DOHH2 (cell line): ENCODE results near the gene OR10G8.
"Not testable (repeated sequence)": the region's sequence is repeated elsewhere in the genome, so short reads cannot be mapped to it uniquely, and the experiment has no call there.

Source experiments
- H3F3A ChIP-seq: fragments of 200-600 bp; sonication (generic), shearing (Covaris generic); 2 replicates; pipeline ENCODE4 v1.6.0; 2016; ENCODE audit warnings: antibody characterized with exemption, mild to moderate bottlenecking; ENCODE audit not compliant: control insufficient read depth, insufficient read depth
- H3K27ac ChIP-seq: fragments of 200-600 bp; sonication (generic); 2 replicates; pipeline ENCODE4 v1.5.1; 2014; ENCODE audit warnings: low read depth, mild to moderate bottlenecking, low read length, moderate library complexity
- H3K27me3 ChIP-seq: fragments of 200-600 bp; sonication (generic); 2 replicates; pipeline ENCODE4 v1.6.1; 2014; ENCODE audit warnings: mild to moderate bottlenecking, low read length, mixed read lengths; ENCODE audit not compliant: control insufficient read depth
- H3K36me3 ChIP-seq: fragments of 200-600 bp; sonication (generic); 2 replicates; pipeline ENCODE4 v1.6.1; 2014; ENCODE audit warnings: mild to moderate bottlenecking, low read length, moderate library complexity, mixed read lengths; ENCODE audit not compliant: control insufficient read depth
- H3K4me1 ChIP-seq: fragments of 200-600 bp; sonication (generic); 2 replicates; pipeline ENCODE4 v1.6.1; 2014; ENCODE audit warnings: mild to moderate bottlenecking, low read length, mixed read lengths; ENCODE audit not compliant: control insufficient read depth
- H3K4me2 ChIP-seq: fragments of 200-600 bp; sonication (generic); 2 replicates; pipeline ENCODE4 v1.6.0; 2014; ENCODE audit warnings: mild to moderate bottlenecking, low read length, moderate library complexity
- H3K4me3 ChIP-seq: fragments of 200-600 bp; sonication (generic); 2 replicates; pipeline ENCODE4 v1.5.1; 2014; ENCODE audit warnings: mild to moderate bottlenecking, low read length, mixed read lengths
- H3K79me2 ChIP-seq: fragments of 200-600 bp; sonication (generic); 2 replicates; pipeline ENCODE4 v1.6.1; 2014; ENCODE audit warnings: mild to moderate bottlenecking, low read length, mixed read lengths; ENCODE audit not compliant: control insufficient read depth
- H3K9me2 ChIP-seq: fragments of 200-600 bp; sonication (generic); replicated peaks from 2 replicates; pipeline ENCODE4 v1.6.1; 2014; ENCODE audit warnings: mild to moderate bottlenecking, low read length, mixed read lengths; ENCODE audit not compliant: control insufficient read depth
- H3K9me3 ChIP-seq: fragments of 200-600 bp; sonication (generic); 2 replicates; pipeline ENCODE4 v1.6.1; 2014; ENCODE audit warnings: antibody characterized with exemption, low read length, mixed read lengths; ENCODE audit not compliant: control insufficient read depth, insufficient read depth
- H4K20me1 ChIP-seq: fragments of 200-600 bp; sonication (generic); 2 replicates; pipeline ENCODE4 v1.6.0; 2014; ENCODE audit warnings: low read depth, mild to moderate bottlenecking, antibody characterized with exemption, low read length, moderate library complexity; ENCODE audit not compliant: control insufficient read depth, insufficient read depth
- CTCF ChIP-seq: fragments of 200-600 bp; sonication (generic); IDR thresholded peaks from one replicate; pipeline ENCODE4 v1.5.1; 2014; ENCODE audit warnings: antibody characterized with exemption, mild to moderate bottlenecking, low read depth, low read length; ENCODE audit not compliant: poor library complexity, severe bottlenecking
- EZH2phosphoT487 ChIP-seq: fragments of 200-600 bp; sonication (generic); IDR thresholded peaks from 2 replicates; pipeline ENCODE4 v1.6.1; 2017; ENCODE audit warnings: borderline replicate concordance, mild to moderate bottlenecking, antibody characterized with exemption, low read length, moderate library complexity, mixed read lengths

The OR10G8 gene

GRCh38 chr11:123995119-123995518 is 31.5 kb upstream of the OR10G8 start, which contains the start of gene OR10G6:
TSS of gene OR10G6 (minus strand) at chr11:123995161. CDS start at chr11:123995161, 0 bp downstream.
- no peaks in the 10 kb centered on the region for H3K4me1 ChIP-seq
- H3K9me3 ChIP-seq: no peaks in the 10 kb centered on the region
- TF ChIP-seq CTCF: no peak
- no peak for TF ChIP-seq EZH2phosphoT487
- no peak within 1 kb of the TSS for H3K4me3 ChIP-seq
- 0 out of 2 replicates have a peak, but pooled peaks cover 3% of the 10 kb centered on the region for H3K27me3 ChIP-seq
- no peaks in the 10 kb centered on the region for H3K79me2 ChIP-seq
- H4K20me1 ChIP-seq: no peaks in the 10 kb centered on the region
- H3K27ac ChIP-seq: no peak within 1 kb of the TSS
- no peaks in the 10 kb centered on the region for H3K9me2 ChIP-seq
- H3K36me3 ChIP-seq: no peaks in the 10 kb centered on the region
- H3F3A ChIP-seq: no peaks in the 10 kb centered on the region
- no peak within 1 kb of the TSS for H3K4me2 ChIP-seq

GRCh38 chr11:124012697-124013096 is 13.9 kb upstream of the OR10G8 start, which contains the start of gene OR10G4:
TSS of gene OR10G4 (plus strand) at chr11:124012997. CDS start at chr11:124015575, 2,578 bp downstream.
- no peaks in the 10 kb centered on the region for H4K20me1 ChIP-seq
- TF ChIP-seq CTCF (no peak), EZH2phosphoT487 (no peak)
- no peaks in the 10 kb centered on the region for H3K9me2 ChIP-seq
- H3K4me3 ChIP-seq: no peak within 1 kb of the TSS
- H3K9me3 ChIP-seq: no peaks in the 10 kb centered on the region
- no peaks in the 10 kb centered on the region for H3K79me2 ChIP-seq
- H3K27ac ChIP-seq: no peak within 1 kb of the TSS
- H3K27me3 ChIP-seq: no peaks in the 10 kb centered on the region
- H3K4me1 ChIP-seq: no peaks in the 10 kb centered on the region
- H3K36me3 ChIP-seq: no peaks in the 10 kb centered on the region
- no peak within 1 kb of the TSS for H3K4me2 ChIP-seq
- H3F3A ChIP-seq: no peaks in the 10 kb centered on the region

GRCh38 chr11:124015837-124016236 is 10.8 kb upstream of the OR10G8 start:
- not testable (repeated sequence) for H3K9me3 ChIP-seq, H3K36me3 ChIP-seq, H3K79me2 ChIP-seq, H3K27me3 ChIP-seq, H3F3A ChIP-seq, H4K20me1 ChIP-seq, H3K4me2 ChIP-seq, H3K27ac ChIP-seq, H3K4me1 ChIP-seq, H3K4me3 ChIP-seq, H3K9me2 ChIP-seq

- no peak overlapping the region for H3K27ac ChIP-seq
- no peak for TF ChIP-seq CTCF
- no peak for TF ChIP-seq EZH2phosphoT487
- H3K4me1 ChIP-seq: no peaks in the 10 kb centered on the region
- H3K27me3 ChIP-seq: no peaks in the 10 kb centered on the region
- H3K9me3 ChIP-seq: no peaks in the 10 kb centered on the region
- H3K36me3 ChIP-seq: no peaks in the 10 kb centered on the region
- no peaks in the 10 kb centered on the region for H3K79me2 ChIP-seq
- no peak overlapping the region for H3K4me2 ChIP-seq
- H4K20me1 ChIP-seq: no peaks in the 10 kb centered on the region
- no peak overlapping the region for H3K4me3 ChIP-seq
- H3F3A ChIP-seq: no peaks in the 10 kb centered on the region
- H3K9me2 ChIP-seq: no peaks in the 10 kb centered on the region
These were observed 10.1 kb downstream of the OR10G8 start for GRCh38 chr11:124036666-124037065.
